COLO829 (cell line): ENCODE results near the gene CBFA2T3.
"Not testable (repeated sequence)": the region's sequence is repeated elsewhere in the genome, so short reads cannot be mapped to it uniquely, and the experiment has no call there.

Experiments
- DNase-seq: peaks from one replicate; pipeline ENCODE4 v3.0.0; 2012; ENCODE audit warnings: low spot score

CBFA2T3 gene

GRCh38 chr16:88922826-88923410 lies 54.1 kb downstream of the CBFA2T3 start:
- no peak for DNase-seq

- DNase-seq: no peak
These were observed 54.7 kb downstream of the CBFA2T3 start for GRCh38 chr16:88922114-88922825.

- DNase-seq: no peak
These were observed 55.4 kb downstream of the CBFA2T3 start for GRCh38 chr16:88921591-88921990.

GRCh38 chr16:88920618-88921590 lies 56.1 kb downstream of the CBFA2T3 start:
- no peak for DNase-seq

GRCh38 chr16:88919936-88920335 lies 57.1 kb downstream of the CBFA2T3 start:
- DNase-seq: no peak

- DNase-seq: not testable (repeated sequence)
These were observed 58.1 kb downstream of the CBFA2T3 start for GRCh38 chr16:88918896-88919295.

GRCh38 chr16:88917915-88918627 lies 58.9 kb downstream of the CBFA2T3 start:
- no peak for DNase-seq

GRCh38 chr16:88917146-88917914 lies 59.7 kb downstream of the CBFA2T3 start:
- no peak for DNase-seq

- DNase-seq: no peak
These were observed 61.2 kb downstream of the CBFA2T3 start for GRCh38 chr16:88915639-88916327.

GRCh38 chr16:88914750-88915368 lies 62.1 kb downstream of the CBFA2T3 start:
- no peak for DNase-seq

GRCh38 chr16:88913870-88914269 lies 63.1 kb downstream of the CBFA2T3 start:
- no peak for DNase-seq

- DNase-seq: no peak
These were observed 63.9 kb downstream of the CBFA2T3 start for GRCh38 chr16:88913001-88913612.

GRCh38 chr16:88912556-88912955 lies 64.5 kb downstream of the CBFA2T3 start:
- no peak for DNase-seq

- DNase-seq: no peak
These were observed 65.1 kb downstream of the CBFA2T3 start for GRCh38 chr16:88911946-88912310.

- no peak for DNase-seq
These were observed 65.7 kb downstream of the CBFA2T3 start for GRCh38 chr16:88911136-88911945.

GRCh38 chr16:88910284-88911135 lies 66.5 kb downstream of the CBFA2T3 start:
- no peak for DNase-seq

GRCh38 chr16:88909431-88910210 lies 67.4 kb downstream of the CBFA2T3 start:
- no peak for DNase-seq
